Tibial nerve (tissue), 3 donors: ENCODE data around the gene VDAC1.

Experiments used
- CTCF ChIP-seq, 5 experiments: fragments of 200-600 bp in 3 of 5; fragments of 450-650 bp in 2 of 5; sonication (generic) in 3 of 5; IDR thresholded peaks; one replicate each; pipeline ENCODE4 v1.5.1; 2016 to 2019; ENCODE audit warnings: antibody characterized with exemption in 5 of 5, mild to moderate bottlenecking in 3 of 5, moderate library complexity in 2 of 5
- POLR2A ChIP-seq, 2 donors: fragments of 450-650 bp; IDR thresholded peaks; one replicate each; pipeline ENCODE4 v1.6.1; 2017; ENCODE audit warnings: antibody characterized with exemption in 2 of 2, mild to moderate bottlenecking in 2 of 2, moderate library complexity in 2 of 2

- no peak for TF ChIP-seq CTCF (IDR thresholded peaks at IDR 0.05)
- TF ChIP-seq POLR2A (IDR thresholded peaks at IDR 0.05) = no peak
Observed at GRCh38 chr5:133933169-133933509, 71.6 kb downstream of the VDAC1 start.
